GM18951 (cell line): ENCODE data around the gene ENOX1.

Experiments
- POLR2A ChIP-seq: IDR thresholded peaks from 4 replicates; pipeline ENCODE4 v1.6.1; 2011; ENCODE audit warnings: mild to moderate bottlenecking; ENCODE audit not compliant: insufficient read length, insufficient read depth; ENCODE audit errors: extremely low read depth
- in situ Hi-C: fragments of 300-500 bp; cut with MboI; formaldehyde crosslinking; loops from one replicate; pipeline ENCODE4 v1.12.0; 2022; ENCODE audit warnings: low sequenced_read_pairs, mixed read lengths, inconsistent platforms; ENCODE audit not compliant: unreplicated experiment

ENOX1 gene

DNA sequence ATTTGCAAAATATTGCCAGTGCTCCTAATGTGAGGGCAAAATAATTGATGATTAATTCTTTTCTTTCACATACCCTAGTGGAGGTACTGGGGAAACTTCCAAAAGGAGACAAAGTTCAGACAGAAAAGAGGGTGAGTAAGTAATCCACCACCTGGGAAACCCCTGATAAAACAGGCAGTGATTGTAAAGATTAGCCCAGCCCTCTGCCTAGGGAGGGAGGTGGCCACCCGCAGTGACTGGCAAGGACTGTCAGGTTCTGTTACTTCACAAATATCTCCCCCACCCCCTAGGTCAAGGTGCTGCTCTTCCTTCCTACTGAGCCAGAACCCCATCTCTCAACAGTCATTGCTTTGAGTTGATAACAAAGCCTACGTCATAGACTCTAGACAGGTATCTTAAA, 523.7 kb downstream of the ENOX1 start:
- no peak for TF ChIP-seq POLR2A
- in situ Hi-C loops: no loop called here

DNA sequence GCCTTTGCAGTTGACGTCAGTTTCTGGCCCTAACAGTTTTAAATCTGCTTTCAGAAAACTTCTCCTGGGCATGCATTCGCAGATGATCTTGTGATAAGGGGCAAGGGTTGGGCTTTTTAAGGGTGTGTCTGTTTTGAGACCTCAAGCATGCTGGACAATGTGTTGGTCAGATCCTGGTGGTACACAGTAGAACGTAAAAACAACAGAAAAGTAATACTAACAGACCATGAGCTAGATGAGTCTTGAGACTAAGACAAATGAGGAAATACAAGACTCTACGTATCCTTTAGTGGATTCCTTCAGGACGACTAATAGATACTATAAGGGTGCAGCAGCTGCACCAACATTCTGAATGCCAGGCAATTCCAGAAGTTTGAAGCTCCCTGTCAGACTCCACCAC, 525.8 kb downstream of the ENOX1 start:
- in situ Hi-C loops: no loop called here
- no peak for TF ChIP-seq POLR2A

DNA sequence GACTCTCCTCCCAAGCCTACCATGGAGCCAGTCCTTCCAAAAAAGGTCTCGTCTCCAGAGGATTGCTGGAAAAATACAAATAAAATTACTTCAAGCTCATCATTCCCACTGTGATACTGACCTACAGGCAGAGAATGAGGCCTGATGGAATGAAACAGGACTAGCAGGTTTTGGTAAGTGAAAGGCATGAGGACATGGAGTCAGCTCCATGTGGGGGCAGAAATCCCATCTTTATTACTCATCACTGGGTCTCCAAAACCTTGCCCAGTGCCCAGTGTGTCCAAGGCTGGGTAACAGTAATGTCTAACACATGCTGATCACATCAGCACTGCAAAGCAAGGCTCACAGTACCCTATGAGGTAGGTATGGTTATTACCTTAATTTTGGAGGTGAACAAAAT, 528.0 kb downstream of the ENOX1 start:
- in situ Hi-C loops: no loop called here
- no peak for TF ChIP-seq POLR2A

DNA sequence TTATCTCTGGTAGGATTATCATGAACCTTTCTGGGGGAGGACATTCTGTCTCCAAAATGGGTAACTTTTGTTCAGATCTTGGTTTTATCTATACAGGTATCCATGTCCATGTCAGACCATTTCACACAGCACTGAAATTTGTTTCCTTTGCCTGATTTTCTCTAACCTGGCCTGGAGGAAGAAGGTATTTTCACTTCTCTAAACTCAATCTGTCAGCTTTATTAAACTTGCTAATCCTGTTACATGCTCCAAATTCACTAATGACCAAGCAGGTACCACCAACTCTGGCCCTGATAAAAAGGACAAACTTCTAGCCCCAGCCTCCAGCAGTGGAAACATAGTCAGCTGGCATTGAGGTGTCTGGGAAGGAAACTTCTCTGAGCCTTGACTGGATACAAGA, 529.0 kb downstream of the ENOX1 start:
- TF ChIP-seq POLR2A: no peak
- in situ Hi-C loops: no loop called here

DNA sequence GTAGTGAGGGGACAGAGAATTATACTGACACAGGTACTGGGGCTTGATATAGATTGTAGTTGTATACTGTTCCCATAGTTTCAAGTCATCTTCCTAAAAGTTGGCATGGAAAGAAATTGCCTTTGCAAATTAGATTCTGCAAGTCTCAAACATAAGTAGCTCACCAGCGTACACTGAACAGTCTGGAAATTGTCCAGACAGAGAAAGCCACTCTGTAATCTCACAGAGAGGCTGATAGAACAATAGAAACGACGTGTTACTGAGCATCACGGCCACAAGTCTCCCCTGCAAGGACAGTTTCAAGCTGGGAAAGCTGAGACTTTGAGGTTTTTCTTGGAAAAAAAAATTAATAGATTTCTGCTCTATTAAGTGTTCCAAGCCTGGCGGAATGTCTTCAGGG, 534.8 kb downstream of the ENOX1 start:
- in situ Hi-C loops: no loop called here
- no peak for TF ChIP-seq POLR2A

DNA sequence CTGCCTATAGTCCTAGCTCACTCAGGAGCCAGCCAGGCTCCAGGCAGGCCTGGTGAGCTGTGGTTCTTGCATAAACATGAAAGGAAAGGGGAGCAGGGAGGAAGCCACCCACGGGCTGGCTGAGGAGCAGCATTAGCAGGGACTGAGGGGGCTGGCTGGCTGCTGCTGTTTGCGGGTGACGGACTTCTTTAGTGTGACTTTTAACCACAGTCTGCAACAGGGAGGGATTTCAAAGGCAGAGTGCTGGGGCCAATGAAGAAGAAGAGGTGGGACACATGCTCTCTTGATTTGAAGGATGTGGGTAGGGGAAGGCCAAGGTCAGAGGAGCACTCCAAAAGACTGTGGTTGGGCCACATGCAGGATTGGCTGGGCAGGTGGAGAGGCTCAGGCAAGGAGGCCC, 540.4 kb downstream of the ENOX1 start:
- no peak for TF ChIP-seq POLR2A
- in situ Hi-C loops: no loop called here

DNA sequence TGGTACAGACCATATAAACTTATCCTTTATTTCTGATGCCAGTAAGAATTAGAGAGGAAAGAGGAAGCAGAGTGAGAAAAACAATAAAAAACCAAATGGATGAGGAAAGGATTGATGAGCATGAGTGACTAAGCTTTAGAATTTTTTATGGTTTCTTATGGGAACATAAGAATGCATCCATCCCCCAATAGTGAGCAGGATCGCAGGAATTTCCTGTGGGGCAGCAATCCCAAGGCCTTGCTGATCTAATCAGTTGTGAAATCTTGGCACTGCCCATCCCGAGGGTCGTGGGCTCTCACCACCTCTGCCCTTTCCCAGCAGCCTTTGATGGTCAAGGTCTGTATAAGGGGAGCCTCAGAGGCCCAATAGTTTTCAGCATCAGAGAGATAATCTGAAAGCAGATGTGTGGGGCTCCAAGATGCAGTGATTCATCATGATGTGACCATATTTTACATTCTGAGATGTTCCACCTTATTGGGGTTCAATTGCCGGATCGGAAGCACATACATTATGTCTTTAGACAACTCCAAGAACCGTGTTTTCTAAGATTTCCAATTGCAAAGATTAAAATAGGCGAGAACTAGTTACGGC, 541.3 kb downstream of the ENOX1 start:
- in situ Hi-C loops: no loop called here
- TF ChIP-seq POLR2A: no peak

DNA sequence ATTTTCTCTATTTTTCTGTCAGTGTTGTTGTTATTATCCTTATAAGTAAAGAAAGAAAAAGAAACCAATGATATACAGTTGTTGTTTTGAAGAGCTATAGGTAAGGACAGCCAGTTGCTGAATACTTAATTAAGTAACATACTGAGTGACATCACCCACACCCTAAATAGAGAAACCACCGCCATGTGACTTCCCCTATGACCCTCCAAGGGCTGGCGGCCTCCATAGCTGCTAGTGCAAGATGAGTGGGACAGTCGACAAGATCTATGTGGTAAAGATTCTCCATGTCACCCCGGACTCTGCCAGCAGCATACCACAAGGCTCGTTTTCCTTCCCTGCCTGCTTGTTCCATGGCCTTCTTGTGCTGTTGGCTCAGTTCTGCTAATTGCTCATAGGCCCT, 542.3 kb downstream of the ENOX1 start:
- no peak for TF ChIP-seq POLR2A
- in situ Hi-C loops: no loop called here

DNA sequence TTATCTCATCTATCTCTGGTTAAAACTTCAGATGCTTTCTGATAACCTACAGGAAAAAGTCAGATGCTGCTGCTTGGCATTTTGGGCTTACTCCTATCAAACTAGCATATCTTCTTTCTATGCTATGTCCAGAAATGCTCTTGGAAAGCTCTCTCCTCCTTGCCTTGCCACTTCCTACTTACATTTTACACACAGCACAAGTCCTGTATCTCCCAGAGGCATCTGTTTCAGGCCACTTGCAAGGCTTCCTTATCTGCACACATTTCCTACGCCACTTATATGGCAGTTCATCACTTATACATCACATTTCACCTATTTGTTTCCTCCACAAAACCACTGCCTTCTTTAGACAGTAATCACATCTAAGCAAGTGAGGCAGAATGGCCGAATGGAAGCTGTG, 543.1 kb downstream of the ENOX1 start:
- no peak for TF ChIP-seq POLR2A
- in situ Hi-C loops: no loop called here

DNA sequence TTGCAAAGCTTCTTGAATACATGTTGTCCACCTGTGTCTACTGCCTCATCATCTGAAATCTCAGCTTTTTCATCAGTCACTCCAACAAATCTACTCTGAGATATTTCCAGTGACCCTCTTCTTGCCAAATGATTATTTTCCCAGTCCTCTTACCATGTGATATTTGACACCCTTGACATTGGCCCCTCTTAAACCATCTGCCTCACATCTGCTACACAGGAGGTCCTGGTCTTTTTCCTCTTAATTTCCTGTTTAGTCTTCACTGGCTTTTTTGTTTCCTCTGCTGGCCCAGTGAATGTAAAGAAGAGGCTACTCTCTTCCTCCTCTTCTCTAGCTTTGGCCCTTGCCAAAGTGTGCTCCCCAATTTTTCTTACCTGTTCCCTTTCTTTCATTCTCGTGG, 544.7 kb downstream of the ENOX1 start:
- in situ Hi-C loops: no loop called here
- no peak for TF ChIP-seq POLR2A

DNA sequence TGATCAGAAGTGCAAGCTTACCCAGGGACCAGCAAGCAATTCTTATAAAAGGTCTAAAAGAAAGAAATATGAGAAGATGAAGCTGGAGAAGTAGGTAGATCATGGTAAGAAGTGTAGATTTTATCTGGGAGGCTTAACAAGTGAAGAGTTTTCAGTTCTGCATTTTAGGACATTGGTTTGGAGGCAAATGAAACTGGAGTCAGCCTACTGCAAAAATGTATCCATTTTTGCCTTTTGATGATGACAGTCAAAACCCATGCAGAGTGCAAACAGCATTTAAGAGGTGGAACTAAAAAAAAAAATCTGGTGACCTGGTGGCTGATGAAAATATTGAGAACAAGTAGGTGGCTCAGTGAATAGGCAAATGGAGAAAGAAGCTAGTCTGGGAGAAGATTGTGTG, 546.5 kb downstream of the ENOX1 start:
- in situ Hi-C loops: no loop called here
- TF ChIP-seq POLR2A: no peak

DNA sequence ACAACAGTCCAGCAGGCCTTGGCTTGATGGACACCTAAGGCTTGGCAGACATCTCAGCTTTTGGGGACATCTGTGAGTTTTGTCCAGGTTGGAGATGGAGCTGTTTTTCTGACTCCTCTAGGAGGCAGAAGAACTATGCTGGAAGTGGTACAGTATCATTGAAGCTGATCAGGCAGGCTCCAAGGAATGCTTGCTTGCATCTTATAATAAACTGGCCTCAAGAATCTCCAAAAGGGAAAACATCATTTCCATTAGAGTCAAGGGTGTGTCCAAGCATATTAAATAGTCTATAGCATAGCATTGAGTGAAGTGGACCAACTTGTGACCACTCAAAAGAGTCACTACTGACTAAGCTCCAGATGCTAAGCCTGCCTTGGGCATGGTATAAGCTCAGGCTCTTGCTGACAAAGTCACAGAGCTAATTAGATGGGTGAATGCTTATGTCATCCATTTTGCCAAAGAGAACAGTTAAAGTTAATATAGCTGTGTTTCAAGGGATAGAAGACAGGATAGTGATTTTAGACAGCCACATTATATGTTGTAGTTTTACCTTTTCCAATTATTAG, 547.4 kb downstream of the ENOX1 start:
- in situ Hi-C loops: no loop called here
- no peak for TF ChIP-seq POLR2A

DNA sequence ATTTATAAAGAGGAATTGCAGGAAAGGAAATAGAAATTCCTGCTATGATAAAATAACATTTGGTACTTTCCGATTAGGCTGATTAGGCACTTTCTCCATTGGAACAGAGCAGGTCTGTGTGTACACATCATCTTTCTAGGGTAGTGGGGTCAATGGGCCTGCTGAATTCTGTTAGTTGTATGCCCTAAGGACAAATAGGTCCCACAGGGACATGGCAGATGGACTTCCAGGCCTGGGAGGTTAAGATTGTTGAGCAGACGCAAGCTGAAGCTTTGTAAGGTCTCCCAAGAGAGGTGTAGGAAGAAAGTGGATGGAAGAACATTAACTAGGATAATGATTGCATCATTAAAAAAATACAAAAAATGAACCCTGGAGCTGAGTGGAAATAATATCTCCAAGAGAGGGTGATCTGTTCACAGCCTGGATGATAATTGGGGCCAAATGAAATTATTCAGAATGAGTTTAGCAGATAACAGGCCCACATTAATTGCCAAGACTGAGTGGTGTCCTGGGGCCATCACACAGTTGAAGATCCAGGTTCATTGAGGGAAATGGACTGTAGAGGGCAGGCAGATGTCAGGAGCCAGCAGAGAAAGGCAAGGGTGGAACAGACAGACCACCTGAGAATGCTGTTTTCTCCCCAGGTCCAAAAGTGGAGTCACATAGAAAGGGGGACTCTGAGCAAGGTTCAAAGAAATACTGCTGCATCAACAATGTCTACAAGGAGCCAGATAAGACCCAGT, 548.3 kb downstream of the ENOX1 start:
- TF ChIP-seq POLR2A: no peak
- in situ Hi-C loops: no loop called here

DNA sequence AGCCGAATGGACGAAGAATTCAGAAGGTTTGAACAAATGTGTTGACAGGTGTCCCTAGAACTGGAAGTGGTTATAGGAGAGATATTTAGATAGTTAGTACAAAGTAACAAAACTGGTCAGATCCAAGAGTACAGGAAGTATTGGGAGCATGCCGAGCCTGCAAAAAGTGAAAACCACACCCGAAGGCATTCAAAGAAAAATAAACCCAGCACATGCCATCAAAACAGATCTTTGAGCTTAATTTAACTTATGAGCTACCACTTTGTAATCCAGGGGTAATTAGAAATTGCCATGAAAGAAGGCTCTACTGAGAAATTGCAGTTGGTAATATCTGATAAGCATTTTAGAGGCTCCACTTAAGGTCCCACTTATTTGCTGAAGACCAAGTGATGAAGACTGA, 549.2 kb downstream of the ENOX1 start:
- TF ChIP-seq POLR2A: no peak
- in situ Hi-C loops: no loop called here

DNA sequence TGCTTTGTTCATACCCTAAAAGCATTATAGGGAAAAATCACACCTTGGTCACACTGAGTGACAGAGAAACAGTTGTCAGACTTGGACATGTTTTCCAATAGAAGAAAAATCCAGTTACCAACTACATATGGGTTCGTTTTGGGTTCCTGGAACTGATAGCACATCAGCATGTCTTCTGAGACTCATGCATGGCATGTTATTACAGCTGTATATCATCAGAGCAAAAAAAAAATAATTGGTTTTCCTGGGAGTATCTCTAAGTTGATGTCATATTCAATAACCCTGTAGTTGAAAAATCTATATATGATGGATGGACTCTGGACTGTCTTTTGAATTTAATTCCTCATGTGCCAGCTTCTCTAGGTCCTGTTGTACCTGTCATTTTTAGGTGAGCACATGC, 551.7 kb downstream of the ENOX1 start:
- in situ Hi-C loops: no loop called here
- TF ChIP-seq POLR2A: no peak

DNA sequence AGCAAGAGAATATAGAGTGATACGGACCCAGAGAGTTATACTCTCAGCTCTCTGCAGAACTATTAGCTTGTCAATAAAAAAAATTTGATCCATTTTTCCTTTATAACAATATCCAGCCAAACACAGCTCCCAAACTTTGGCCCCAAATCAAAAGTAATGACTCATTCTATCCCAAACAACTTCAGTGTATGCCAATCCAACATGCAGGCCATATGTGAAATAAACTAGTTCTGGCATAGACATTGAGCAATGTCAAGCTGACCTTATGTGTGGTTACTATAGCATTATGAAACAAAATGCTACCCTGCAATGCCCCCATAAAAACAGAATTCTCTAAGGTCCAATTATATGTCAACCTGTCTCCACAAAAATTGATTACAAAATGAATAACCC, 553.9 kb downstream of the ENOX1 start:
- in situ Hi-C loops: no loop called here
- no peak for TF ChIP-seq POLR2A
